Osteoblast (primary cell): ENCODE data around the gene PTK6. TPM values are rescaled to one million over a fixed set of nuclear protein-coding genes. Genes with fewer than 3 reads are reported as not detected.

Experiments used
- DNase-seq: peaks from one replicate; pipeline ENCODE4 v3.0.0; 2011; ENCODE audit warnings: low spot score, mixed read lengths; ENCODE audit not compliant: insufficient read length; ENCODE audit errors: missing footprints
- H2AFZ ChIP-seq: 2 replicates; pipeline ENCODE4 v1.6.0; 2011; ENCODE audit warnings: mild to moderate bottlenecking, low read length
- H3K27ac ChIP-seq: 2 replicates; pipeline ENCODE4 v1.5.1; 2011; ENCODE audit warnings: mild to moderate bottlenecking, low read depth, low read length, moderate library complexity
- H3K27me3 ChIP-seq: 2 replicates; pipeline ENCODE4 v1.6.0; 2012; ENCODE audit warnings: mild to moderate bottlenecking, control low read depth, inconsistent platforms, low read length, moderate library complexity; ENCODE audit not compliant: insufficient read depth
- H3K36me3 ChIP-seq: 2 replicates; pipeline ENCODE4 v1.5.1; 2011; ENCODE audit warnings: mild to moderate bottlenecking, low read length, control low read depth, moderate library complexity; ENCODE audit not compliant: insufficient read depth
- H3K4me1 ChIP-seq: 2 replicates; pipeline ENCODE4 v1.5.1; 2011; ENCODE audit warnings: mild to moderate bottlenecking, low read length, control low read depth, moderate library complexity; ENCODE audit not compliant: insufficient read depth
- H3K4me2 ChIP-seq: 2 replicates; pipeline ENCODE4 v1.6.0; 2011; ENCODE audit warnings: mild to moderate bottlenecking, low read length; ENCODE audit not compliant: insufficient read depth
- H3K4me3 ChIP-seq: fragments of 200-600 bp; sonication (generic); 3 replicates; pipeline ENCODE4 v1.5.1; 2012; ENCODE audit warnings: mild to moderate bottlenecking, low read length, inconsistent platforms; ENCODE audit not compliant: insufficient read depth
- H3K79me2 ChIP-seq: 2 replicates; pipeline ENCODE4 v1.6.0; 2012; ENCODE audit warnings: mild to moderate bottlenecking, low read length, control low read depth, inconsistent platforms; ENCODE audit not compliant: insufficient read depth
- H3K9me3 ChIP-seq: 2 replicates; pipeline ENCODE4 v1.5.1; 2011; ENCODE audit warnings: low read depth, low read length, control low read depth
- H4K20me1 ChIP-seq: 2 replicates; pipeline ENCODE4 v1.6.0; 2012; ENCODE audit warnings: mild to moderate bottlenecking, low read length, control low read depth; ENCODE audit not compliant: insufficient read depth
- CTCF ChIP-seq: IDR thresholded peaks from 2 replicates; pipeline ENCODE4 v1.5.1; 2011; ENCODE audit warnings: mild to moderate bottlenecking, low read depth, low read length, moderate library complexity; ENCODE audit errors: extremely low read depth
- total RNA-seq: library from RNA; depleted of rRNA; stranded (reverse); fragments of >200 nt; gene quantifications from 2 replicates; pipeline ENCODE4 v1.2.3, GENCODE V29; 2012

The PTK6 gene
- total RNA-seq, 1 donor = not detected

- no peak overlapping the region for H3K4me3 ChIP-seq
- H3K4me1 ChIP-seq = no peaks in the 10 kb centered on the region
- H3K9me3 ChIP-seq = no peaks in the 10 kb centered on the region
- H3K27ac ChIP-seq = no peak overlapping the region
- TF ChIP-seq CTCF = no peak
- peaks cover 15% of the 10 kb centered on the region for H3K27me3 ChIP-seq
- peak; percentile 67 for DNase-seq
- no peak overlapping the region for H2AFZ ChIP-seq
- no peaks in the 10 kb centered on the region for H3K36me3 ChIP-seq
- no peaks in the 10 kb centered on the region for H3K79me2 ChIP-seq
- H3K4me2 ChIP-seq = no peak overlapping the region
- no peaks in the 10 kb centered on the region for H4K20me1 ChIP-seq
Measured at GRCh38 chr20:63491078-63491477, 46.1 kb downstream of the PTK6 start.

- no peak overlapping the region for H3K4me3 ChIP-seq
- TF ChIP-seq CTCF = no peak
Measured at GRCh38 chr20:63490416-63490815, 46.8 kb downstream of the PTK6 start.

GRCh38 chr20:63488315-63489251, 48.6 kb downstream of the PTK6 start:
- Histone ChIP-seq H3K79me2 (no peaks in the 10 kb centered on the region), H3K9me3 (no peaks in the 10 kb centered on the region), H3K4me1 (no peaks in the 10 kb centered on the region), H3K36me3 (no peaks in the 10 kb centered on the region), H3K27ac (no peak overlapping the region), H4K20me1 (no peaks in the 10 kb centered on the region), H3K4me3 (no peak overlapping the region), H3K27me3 (peaks cover 15% of the 10 kb centered on the region), H2AFZ (no peak overlapping the region), H3K4me2 (no peak overlapping the region)
- TF ChIP-seq CTCF = no peak
- peak; percentile 82 for DNase-seq

More at GRCh38 chr20:63490416-63490815, 46.8 kb downstream of the PTK6 start:
- Histone ChIP-seq H3K27me3 (peaks cover 15% of the 10 kb centered on the region), H4K20me1 (no peaks in the 10 kb centered on the region), H3K9me3 (no peaks in the 10 kb centered on the region), H3K4me2 (no peak overlapping the region), H3K36me3 (no peaks in the 10 kb centered on the region), H3K27ac (no peak overlapping the region), H3K79me2 (no peaks in the 10 kb centered on the region), H2AFZ (no peak overlapping the region), H3K4me1 (no peaks in the 10 kb centered on the region)
- DNase-seq = peak; percentile 41

GRCh38 chr20:63487781-63488241, 49.4 kb downstream of the PTK6 start:
- no peak for TF ChIP-seq CTCF
- H3K4me3 ChIP-seq = no peak overlapping the region
- no peaks in the 10 kb centered on the region for H3K9me3 ChIP-seq
- H3K79me2 ChIP-seq = no peaks in the 10 kb centered on the region
- H3K4me2 ChIP-seq = no peak overlapping the region
- peak; percentile 61 for DNase-seq
- no peak overlapping the region for H2AFZ ChIP-seq
- H3K4me1 ChIP-seq = no peaks in the 10 kb centered on the region
- H3K27ac ChIP-seq = no peak overlapping the region
- no peaks in the 10 kb centered on the region for H3K36me3 ChIP-seq
- no peaks in the 10 kb centered on the region for H4K20me1 ChIP-seq
- H3K27me3 ChIP-seq = peaks cover 20% of the 10 kb centered on the region
